Stimulated activated CD4-positive, alpha-beta T cell treated with anti-CD3 and anti-CD28 coated beads, Interleukin-4, amount 100 ng/mL, for 1 hour (primary cell): ENCODE data around the gene CCNY.

Experiments used
- DNase-seq: peaks from one replicate; pipeline ENCODE4 v3.0.0-alpha.2; 2020

The CCNY gene

GRCh38 chr10:35359056-35359455 lies 22.7 kb downstream of the CCNY start:
- DNase-seq: no peak

- no peak for DNase-seq
These were observed 23.6 kb downstream of the CCNY start for GRCh38 chr10:35359873-35360272.

GRCh38 chr10:35362701-35363350 lies 26.5 kb downstream of the CCNY start:
- DNase-seq: no peak

GRCh38 chr10:35363587-35363986 lies 27.3 kb downstream of the CCNY start:
- no peak for DNase-seq

- no peak for DNase-seq
These were observed 28.5 kb downstream of the CCNY start for GRCh38 chr10:35364808-35365207.

GRCh38 chr10:35365994-35366393 lies 29.7 kb downstream of the CCNY start:
- DNase-seq: no peak

GRCh38 chr10:35367107-35367859 lies 31.0 kb downstream of the CCNY start:
- no peak for DNase-seq

- no peak for DNase-seq
These were observed 31.7 kb downstream of the CCNY start for GRCh38 chr10:35367982-35368381.

GRCh38 chr10:35368485-35369048 lies 32.3 kb downstream of the CCNY start:
- no peak for DNase-seq

GRCh38 chr10:35369049-35369611 lies 32.8 kb downstream of the CCNY start:
- no peak for DNase-seq

GRCh38 chr10:35371731-35372130 lies 35.4 kb downstream of the CCNY start:
- no peak for DNase-seq

GRCh38 chr10:35372329-35372728 lies 36.0 kb downstream of the CCNY start:
- DNase-seq: no peak

- DNase-seq: no peak
These were observed 38.9 kb downstream of the CCNY start for GRCh38 chr10:35375091-35375765.

- no peak for DNase-seq
These were observed 40.9 kb downstream of the CCNY start for GRCh38 chr10:35377050-35377728.

- no peak for DNase-seq
These were observed 42.4 kb downstream of the CCNY start for GRCh38 chr10:35378541-35379210.

- DNase-seq: no peak
These were observed 43.2 kb downstream of the CCNY start for GRCh38 chr10:35379226-35380137.

- DNase-seq: no peak
These were observed 45.8 kb downstream of the CCNY start for GRCh38 chr10:35382096-35382495.

- no peak for DNase-seq
These were observed 48.1 kb downstream of the CCNY start for GRCh38 chr10:35384265-35384868.

- no peak for DNase-seq
These were observed 50.4 kb downstream of the CCNY start for GRCh38 chr10:35386594-35387174.

- no peak for DNase-seq
These were observed 51.5 kb downstream of the CCNY start for GRCh38 chr10:35387768-35388167.
